ENCODE measurements around the gene GP1BA.
"Not testable (repeated sequence)": the region's sequence is repeated elsewhere in the genome, so short reads cannot be mapped to it uniquely, and the experiment has no call there.

Gene GP1BA

GRCh38 chr17:4908711-4909496, 23.2 kb upstream of the GP1BA start:
- CTCF ChIA-PET = interaction anchor here (0.6 to 2.6 kb wide), 41 partner anchors 9 to 530 kb away, joined by 3 to 30 read pairs (median 4); partner anchors contain the start of genes ARRB2, C17orf107, C1QBP and GLTPD2
- peak; percentile 81 for TF ChIP-seq CTCF (IDR thresholded peaks at IDR 0.05; ENCODE audit: control extremely low read depth, extremely low read depth, low read depth, missing control alignments)
- peak; percentile 87 for DNase-seq (ENCODE audit: extremely low spot score)
- POLR2A ChIA-PET = interaction anchor here (0.6 to 1.0 kb wide), 2 partner anchors 31 to 96 kb away, joined by 3 to 5 read pairs; partner anchors contain the start of genes RNF167 and SLC25A11

GRCh38 chr17:4913994-4914393, 18.1 kb upstream of the GP1BA start:
- ChIA-PET POLR2A (no interaction called here), CTCF (interaction anchor here (0.9 to 2.1 kb wide), 4 partner anchors 9 to 67 kb away, joined by 3 to 9 read pairs (median 4); partner anchors contain the start of gene CHRNE)
- no peak for TF ChIP-seq CTCF (IDR thresholded peaks at IDR 0.05; ENCODE audit: control extremely low read depth, extremely low read depth, low read depth, missing control alignments)
- DNase-seq (ENCODE audit: extremely low spot score) = no peak

- DNase-seq (ENCODE audit: extremely low spot score); POLR2A ChIA-PET: not testable (repeated sequence)
- CTCF ChIA-PET = interaction anchor here (1.4 to 2.1 kb wide), 2 partner anchors 11 to 12 kb away, joined by 5 to 9 read pairs; partner anchors contain the start of gene CHRNE
Observed at GRCh38 chr17:4914551-4914950, 17.5 kb upstream of the GP1BA start.

GRCh38 chr17:4919511-4920047, 12.5 kb upstream of the GP1BA start:
- CTCF ChIA-PET = interaction anchor here (0.7 to 4.1 kb wide), 2 partner anchors 10 to 13 kb away, joined by 3 to 29 read pairs; no protein-coding TSS in a partner anchor
- DNase-seq (ENCODE audit: extremely low spot score) = no peak
- TF ChIP-seq CTCF (IDR thresholded peaks at IDR 0.05; ENCODE audit: control extremely low read depth, extremely low read depth, low read depth, missing control alignments) = no peak
- POLR2A ChIA-PET = no interaction called here

GRCh38 chr17:4920351-4921048, 11.6 kb upstream of the GP1BA start:
- POLR2A ChIA-PET = no interaction called here
- no peak for DNase-seq (ENCODE audit: extremely low spot score)
- CTCF ChIA-PET = interaction anchor here (0.7 to 4.1 kb wide), 3 partner anchors 11 to 14 kb away, joined by 3 to 29 read pairs (median 3); no protein-coding TSS in a partner anchor
- TF ChIP-seq CTCF (IDR thresholded peaks at IDR 0.05; ENCODE audit: control extremely low read depth, extremely low read depth, low read depth, missing control alignments) = no peak

GRCh38 chr17:4921320-4921719, 10.8 kb upstream of the GP1BA start:
- POLR2A ChIA-PET = no interaction called here
- no peak for DNase-seq (ENCODE audit: extremely low spot score)
- CTCF ChIA-PET = interaction anchor here (1.0 kb wide), 1 partner anchor 13 kb away, joined by 3 read pairs; no protein-coding TSS in a partner anchor
- no peak for TF ChIP-seq CTCF (IDR thresholded peaks at IDR 0.05; ENCODE audit: control extremely low read depth, extremely low read depth, low read depth, missing control alignments)

- CTCF ChIA-PET = interaction anchor here (0.7 to 1.7 kb wide), 5 partner anchors 9 to 18 kb away, joined by 3 to 4 read pairs (median 3); partner anchors contain the start of genes RNF167 and SLC25A11
- DNase-seq (ENCODE audit: extremely low spot score); POLR2A ChIA-PET: not testable (repeated sequence)
Observed at GRCh38 chr17:4926577-4927335, 5.3 kb upstream of the GP1BA start.
